OCI-LY1 (cell line): ENCODE measurements around the gene SYNE4.

Source experiments
- CTCF ChIP-seq: fragments of 200-600 bp; sonication (generic), shearing (Covaris generic); IDR thresholded peaks from 2 replicates; pipeline ENCODE4 v1.5.1; 2017; ENCODE audit warnings: mild to moderate bottlenecking, antibody characterized with exemption, low read length, moderate library complexity, mixed read lengths
- EZH2 ChIP-seq: fragments of 200-600 bp; sonication (generic), shearing (Covaris generic); IDR thresholded peaks from 2 replicates; pipeline ENCODE4 v1.8.0; 2017; ENCODE audit warnings: borderline replicate concordance, mixed run types, mild to moderate bottlenecking, antibody characterized with exemption, low read length, moderate library complexity, mixed read lengths

GRCh38 chr19:36027696-36028095, 19.1 kb upstream of the SYNE4 start:
- TF ChIP-seq CTCF: no peak
- no peak for TF ChIP-seq EZH2
